Hepatocyte (in vitro differentiated cells): Measurements from ENCODE around the gene ADCYAP1. TPM values are rescaled to one million over a fixed set of nuclear protein-coding genes. Genes with fewer than 3 reads are reported as not detected.

Experiments
- DNase-seq: peaks from one replicate; pipeline ENCODE4 v3.0.0-alpha.2; 2016; ENCODE audit warnings: low spot score
- H2AFZ ChIP-seq: fragments of 200-600 bp; sonication (generic); 2 replicates; pipeline ENCODE4 v1.6.0; 2016; ENCODE audit warnings: antibody characterized with exemption, mild to moderate bottlenecking
- H3K27ac ChIP-seq: fragments of 200-600 bp; sonication (generic); 2 replicates; pipeline ENCODE4 v1.5.1; 2016; ENCODE audit warnings: mild to moderate bottlenecking
- H3K27me3 ChIP-seq: fragments of 200-600 bp; sonication (generic); 2 replicates; pipeline ENCODE4 v1.6.1; 2016
- H3K36me3 ChIP-seq: fragments of 200-600 bp; sonication (generic); replicated peaks from 2 replicates; pipeline ENCODE4 v1.5.1; 2016; ENCODE audit warnings: low read depth; ENCODE audit not compliant: insufficient read depth
- H3K4me1 ChIP-seq: fragments of 200-600 bp; sonication (generic); 2 replicates; pipeline ENCODE4 v1.5.1; 2016; ENCODE audit warnings: mild to moderate bottlenecking, moderate library complexity; ENCODE audit not compliant: insufficient read depth
- H3K4me2 ChIP-seq: fragments of 200-600 bp; sonication (generic); 2 replicates; pipeline ENCODE4 v1.6.0; 2016
- H3K4me3 ChIP-seq: fragments of 200-600 bp; sonication (generic); 2 replicates; pipeline ENCODE4 v1.5.1; 2016; ENCODE audit warnings: mild to moderate bottlenecking
- H3K79me2 ChIP-seq: fragments of 200-600 bp; sonication (generic); 2 replicates; pipeline ENCODE4 v1.6.0; 2017; ENCODE audit warnings: mild to moderate bottlenecking
- H3K9me2 ChIP-seq: fragments of 200-600 bp; sonication (generic); replicated peaks from 2 replicates; pipeline ENCODE4 v1.6.0; 2017; ENCODE audit warnings: mild to moderate bottlenecking; ENCODE audit not compliant: insufficient read depth
- H3K9me3 ChIP-seq: fragments of 200-600 bp; sonication (generic); 2 replicates; pipeline ENCODE4 v1.5.1; 2016; ENCODE audit warnings: low read depth, mild to moderate bottlenecking
- H4K20me1 ChIP-seq: fragments of 200-600 bp; sonication (generic); 2 replicates; pipeline ENCODE4 v1.6.0; 2016; ENCODE audit warnings: mild to moderate bottlenecking; ENCODE audit not compliant: insufficient read depth, poor library complexity, severe bottlenecking
- EZH2 ChIP-seq: fragments of 200-600 bp; sonication (generic); IDR thresholded peaks from 2 replicates; pipeline ENCODE4 v1.6.1; 2016; ENCODE audit warnings: antibody characterized with exemption, mild to moderate bottlenecking, borderline replicate concordance
- EZH2phosphoT487 ChIP-seq: fragments of 200-600 bp; sonication (generic); IDR thresholded peaks from one replicate; pipeline ENCODE4 v1.6.1; 2018; ENCODE audit warnings: antibody characterized with exemption, mild to moderate bottlenecking, low read depth, moderate library complexity; ENCODE audit not compliant: unreplicated experiment, severe bottlenecking
- WGBS: methylation state at CpG from one replicate; pipeline ENCODE4 v1.1.6; 2016; ENCODE audit warnings: low lambda C conversion rate; ENCODE audit errors: missing lambda C conversion rate; 5-methylcytosine and 5-hydroxymethylcytosine counted together
- polyA plus RNA-seq: library from polyadenylated mRNA; unstranded; fragments of >200 nt; fragmentation: Nextera tagmentation; extraction: Ambion mirVana; gene quantifications from 2 replicates; pipeline ENCODE4 v1.2.1, GENCODE V29; 2016
- total RNA-seq: library from RNA; depleted of rRNA; stranded (reverse); fragments of >200 nt; gene quantifications from 2 replicates; pipeline ENCODE4 v1.2.3, GENCODE V29; 2014
- TF ChIP-seq, protein P1 (sequence below): fragments of 200-600 bp; sonication (generic); IDR thresholded peaks from 2 replicates; pipeline ENCODE4 v1.5.1; 2016; ENCODE audit warnings: antibody characterized with exemption, mild to moderate bottlenecking; ENCODE audit not compliant: poor library complexity

The ADCYAP1 gene
- total and polyA plus RNA-seq, 2 experiments from 2014 or later = 0.31 to 0.40 TPM

DNA sequence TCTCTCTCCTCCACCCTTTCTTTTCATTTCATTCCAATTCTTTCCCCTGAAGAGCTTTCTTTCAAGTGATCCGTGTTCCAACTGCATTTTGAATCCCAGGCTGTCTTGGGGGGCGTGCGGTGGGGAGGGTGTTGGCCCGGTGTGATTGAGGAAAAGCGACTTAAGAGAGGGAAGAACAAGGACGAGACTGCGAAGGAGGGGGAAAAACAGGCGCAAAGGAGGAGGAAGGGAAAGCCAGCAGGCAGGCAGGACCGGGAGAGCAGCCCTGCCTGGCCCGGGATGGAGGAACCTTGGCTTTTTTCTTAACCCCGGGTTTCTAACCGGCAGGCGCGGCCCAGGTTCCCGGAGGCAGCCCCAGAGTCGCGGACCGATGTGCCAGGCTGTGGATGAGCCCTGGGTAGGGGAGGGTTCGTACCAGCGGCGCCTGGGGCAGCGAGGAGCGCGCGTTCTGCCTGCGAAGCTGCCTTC lies 1.3 kb downstream of the ADCYAP1 start:
- H3K4me2 ChIP-seq = peak overlapping the region; percentile 98
- no peaks in the 10 kb centered on the region for H3K79me2 ChIP-seq
- no peaks in the 10 kb centered on the region for H4K20me1 ChIP-seq
- H3K27ac ChIP-seq = no peak overlapping the region
- TF ChIP-seq EZH2phosphoT487 (peak; percentile 67), EZH2 (no peak)
- TF ChIP-seq, protein P1, sequence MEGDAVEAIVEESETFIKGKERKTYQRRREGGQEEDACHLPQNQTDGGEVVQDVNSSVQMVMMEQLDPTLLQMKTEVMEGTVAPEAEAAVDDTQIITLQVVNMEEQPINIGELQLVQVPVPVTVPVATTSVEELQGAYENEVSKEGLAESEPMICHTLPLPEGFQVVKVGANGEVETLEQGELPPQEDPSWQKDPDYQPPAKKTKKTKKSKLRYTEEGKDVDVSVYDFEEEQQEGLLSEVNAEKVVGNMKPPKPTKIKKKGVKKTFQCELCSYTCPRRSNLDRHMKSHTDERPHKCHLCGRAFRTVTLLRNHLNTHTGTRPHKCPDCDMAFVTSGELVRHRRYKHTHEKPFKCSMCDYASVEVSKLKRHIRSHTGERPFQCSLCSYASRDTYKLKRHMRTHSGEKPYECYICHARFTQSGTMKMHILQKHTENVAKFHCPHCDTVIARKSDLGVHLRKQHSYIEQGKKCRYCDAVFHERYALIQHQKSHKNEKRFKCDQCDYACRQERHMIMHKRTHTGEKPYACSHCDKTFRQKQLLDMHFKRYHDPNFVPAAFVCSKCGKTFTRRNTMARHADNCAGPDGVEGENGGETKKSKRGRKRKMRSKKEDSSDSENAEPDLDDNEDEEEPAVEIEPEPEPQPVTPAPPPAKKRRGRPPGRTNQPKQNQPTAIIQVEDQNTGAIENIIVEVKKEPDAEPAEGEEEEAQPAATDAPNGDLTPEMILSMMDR = no peak
- no peaks in the 10 kb centered on the region for H3K9me2 ChIP-seq
- H3K4me3 ChIP-seq = no peak overlapping the region
- no peaks in the 10 kb centered on the region for H3K36me3 ChIP-seq
- no peaks in the 10 kb centered on the region for H3K9me3 ChIP-seq
- no peak overlapping the region for H2AFZ ChIP-seq
- no peak for DNase-seq
- peaks cover 98% of the 10 kb centered on the region for H3K27me3 ChIP-seq
- peaks cover 30% of the 10 kb centered on the region for H3K4me1 ChIP-seq
- 2% methylated on average over 26 of the region's 26 CpGs for WGBS

DNA sequence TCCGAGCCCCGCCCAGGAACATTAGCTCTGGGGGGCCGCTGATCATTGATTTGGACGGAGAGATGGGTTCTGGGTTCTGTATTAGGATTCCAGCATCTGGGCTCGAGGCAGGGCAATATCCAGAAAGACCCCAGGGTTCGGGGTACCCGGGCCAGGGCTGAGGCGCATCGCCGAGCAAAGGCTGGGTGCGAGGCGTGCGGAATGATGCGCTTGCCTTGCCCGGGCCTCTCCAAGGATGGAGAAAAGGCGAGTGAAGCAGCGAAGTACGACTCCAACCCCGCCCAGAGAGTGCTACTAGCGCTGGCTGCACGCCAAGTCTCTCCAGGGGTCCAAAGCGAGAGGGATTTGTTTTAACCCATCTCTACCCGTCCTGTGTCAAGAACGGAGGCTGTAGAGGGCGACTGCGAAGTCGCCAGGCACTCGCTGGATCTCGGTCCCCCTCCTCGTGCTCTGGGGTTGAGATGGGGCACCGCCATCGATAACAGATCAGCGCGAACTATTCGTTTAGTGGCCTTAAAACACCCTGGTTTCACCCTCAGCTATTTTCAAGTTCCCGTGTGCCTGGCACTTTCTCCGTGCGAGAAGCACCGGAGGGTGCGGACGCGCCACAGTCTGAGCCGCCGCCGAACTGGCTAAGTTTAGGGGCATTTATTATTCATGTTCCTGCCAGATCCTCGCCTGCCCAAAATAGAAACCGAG lies 1.9 kb downstream of the ADCYAP1 start:
- peak; percentile 41 for DNase-seq
- no peaks in the 10 kb centered on the region for H4K20me1 ChIP-seq
- no peak overlapping the region for H3K27ac ChIP-seq
- peaks cover 98% of the 10 kb centered on the region for H3K27me3 ChIP-seq
- H3K36me3 ChIP-seq = no peaks in the 10 kb centered on the region
- no peaks in the 10 kb centered on the region for H3K9me2 ChIP-seq
- TF ChIP-seq EZH2phosphoT487 (peak; percentile 5), EZH2 (peak; percentile 89)
- TF ChIP-seq, protein P1 = no peak
- no peaks in the 10 kb centered on the region for H3K9me3 ChIP-seq
- 2% methylated on average over 47 of the region's 47 CpGs for WGBS
- peak overlapping the region; percentile 98 for H3K4me2 ChIP-seq
- peak overlapping the region; percentile 42 for H3K4me3 ChIP-seq
- peaks cover 30% of the 10 kb centered on the region for H3K4me1 ChIP-seq
- peak overlapping the region; percentile 49 for H2AFZ ChIP-seq
- H3K79me2 ChIP-seq = no peaks in the 10 kb centered on the region

DNA sequence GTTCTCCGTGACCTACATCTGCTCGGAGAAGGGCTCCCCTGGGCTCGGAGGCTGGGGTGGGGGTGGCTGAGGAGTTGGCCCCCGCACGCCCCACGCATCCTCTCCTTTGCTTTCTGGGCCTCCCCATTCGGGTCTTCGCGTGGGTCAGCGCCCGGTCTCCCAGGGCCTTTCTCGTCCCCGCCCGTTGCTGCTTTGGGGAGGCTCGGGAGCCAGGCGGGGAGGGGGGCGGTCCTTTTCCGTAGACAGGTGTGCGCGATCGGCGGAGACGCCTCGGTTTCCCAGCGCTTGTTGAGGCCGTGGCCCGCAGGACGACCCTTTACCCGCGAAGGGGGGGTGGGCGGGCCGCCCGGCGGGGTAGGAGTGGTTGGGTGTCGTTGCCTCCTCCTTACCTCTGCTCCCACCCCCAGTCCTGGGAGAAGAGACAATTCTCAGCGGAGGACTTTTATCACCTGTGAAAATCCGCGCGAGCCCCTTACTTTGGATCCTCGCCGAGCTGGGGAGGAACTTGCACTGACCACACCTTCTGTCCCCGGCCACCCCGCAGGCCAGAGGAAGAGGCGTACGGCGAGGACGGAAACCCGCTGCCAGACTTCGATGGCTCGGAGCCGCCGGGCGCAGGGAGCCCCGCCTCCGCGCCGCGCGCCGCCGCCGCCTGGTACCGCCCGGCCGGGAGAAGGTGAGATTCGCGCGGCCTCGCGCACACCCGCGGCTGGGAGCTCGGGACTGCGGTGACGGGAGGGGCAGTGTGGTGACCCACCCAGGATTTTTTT lies 2.6 kb downstream of the ADCYAP1 start:
- DNase-seq = peak; percentile 39
- Histone ChIP-seq H4K20me1 (no peaks in the 10 kb centered on the region), H3K4me2 (peak overlapping the region; percentile 98), H3K4me1 (peaks cover 30% of the 10 kb centered on the region), H3K79me2 (no peaks in the 10 kb centered on the region), H3K9me3 (no peaks in the 10 kb centered on the region), H2AFZ (peak overlapping the region; percentile 49), H3K27ac (no peak overlapping the region), H3K4me3 (peak overlapping the region; percentile 42), H3K9me2 (no peaks in the 10 kb centered on the region), H3K36me3 (no peaks in the 10 kb centered on the region), H3K27me3 (peaks cover 98% of the 10 kb centered on the region)
- WGBS = 2% methylated on average over 58 of the region's 75 CpGs
- TF ChIP-seq EZH2 = no peak
- TF ChIP-seq, protein P1 = no peak
- peak; percentile 85 for TF ChIP-seq EZH2phosphoT487
